HUES64 (cell line): ENCODE measurements around the gene STRAP.
"Not testable (repeated sequence)": the region's sequence is repeated elsewhere in the genome, so short reads cannot be mapped to it uniquely, and the experiment has no call there.

Source experiments
- H3K27ac ChIP-seq: 2 replicates; pipeline ENCODE4 v1.7.0; 2013; ENCODE audit warnings: low read depth, low read length, inconsistent platforms
- H3K27me3 ChIP-seq: 2 replicates; pipeline ENCODE4 v1.6.1; 2013; ENCODE audit warnings: mild to moderate bottlenecking, low read length; ENCODE audit not compliant: insufficient read depth
- H3K36me3 ChIP-seq: 2 replicates; pipeline ENCODE4 v1.6.1; 2013; ENCODE audit warnings: mild to moderate bottlenecking, low read length; ENCODE audit not compliant: insufficient read depth
- H3K4me1 ChIP-seq: 2 replicates; pipeline ENCODE4 v1.6.1; 2013; ENCODE audit warnings: mild to moderate bottlenecking, low read length, moderate library complexity; ENCODE audit not compliant: insufficient read depth
- H3K4me3 ChIP-seq: 2 replicates; pipeline ENCODE4 v1.5.1; 2013; ENCODE audit warnings: mild to moderate bottlenecking, low read length, moderate library complexity
- H3K9ac ChIP-seq: 2 replicates; pipeline ENCODE4 v1.6.1; 2013; ENCODE audit warnings: mild to moderate bottlenecking, low read depth, low read length
- H3K9me3 ChIP-seq: 2 replicates; pipeline ENCODE4 v1.6.1; 2013; ENCODE audit warnings: low read depth, low read length; ENCODE audit not compliant: insufficient read depth
- WGBS: fragments of 150-250, 120-280 bp; methylation state at CpG from one replicate; pipeline ENCODE4 v1.1.7; 2013; ENCODE audit warnings: missing lambda C conversion rate; 5-methylcytosine and 5-hydroxymethylcytosine counted together

Gene STRAP

DNA sequence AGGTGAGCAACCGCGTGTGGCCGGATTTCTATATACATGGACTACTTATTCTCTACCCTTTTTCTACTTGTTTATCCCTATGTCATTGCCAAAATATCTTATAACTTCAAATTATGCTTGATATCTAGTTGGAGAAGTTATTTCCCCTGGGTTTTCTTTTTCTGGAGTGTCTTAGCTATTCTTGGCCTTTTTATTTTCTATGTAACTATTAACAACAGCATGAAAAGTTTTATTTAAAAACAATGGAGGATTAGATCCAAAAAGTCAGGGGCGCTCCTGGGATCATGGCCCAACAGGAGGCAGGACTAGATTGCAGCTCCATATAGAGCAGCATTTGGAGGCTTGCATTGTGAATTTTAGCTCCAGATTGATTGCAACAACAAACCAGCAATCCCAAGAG is 8.6 kb upstream of the STRAP start:
- 96% methylated on average over 4 of the region's 4 CpGs for WGBS
- Histone ChIP-seq H3K36me3 (no peaks in the 10 kb centered on the region), H3K27ac (no peak overlapping the region), H3K4me1 (no peaks in the 10 kb centered on the region), H3K9me3 (no peaks in the 10 kb centered on the region), H3K27me3 (no peaks in the 10 kb centered on the region), H3K4me3 (no peak overlapping the region), H3K9ac (no peak overlapping the region)

DNA sequence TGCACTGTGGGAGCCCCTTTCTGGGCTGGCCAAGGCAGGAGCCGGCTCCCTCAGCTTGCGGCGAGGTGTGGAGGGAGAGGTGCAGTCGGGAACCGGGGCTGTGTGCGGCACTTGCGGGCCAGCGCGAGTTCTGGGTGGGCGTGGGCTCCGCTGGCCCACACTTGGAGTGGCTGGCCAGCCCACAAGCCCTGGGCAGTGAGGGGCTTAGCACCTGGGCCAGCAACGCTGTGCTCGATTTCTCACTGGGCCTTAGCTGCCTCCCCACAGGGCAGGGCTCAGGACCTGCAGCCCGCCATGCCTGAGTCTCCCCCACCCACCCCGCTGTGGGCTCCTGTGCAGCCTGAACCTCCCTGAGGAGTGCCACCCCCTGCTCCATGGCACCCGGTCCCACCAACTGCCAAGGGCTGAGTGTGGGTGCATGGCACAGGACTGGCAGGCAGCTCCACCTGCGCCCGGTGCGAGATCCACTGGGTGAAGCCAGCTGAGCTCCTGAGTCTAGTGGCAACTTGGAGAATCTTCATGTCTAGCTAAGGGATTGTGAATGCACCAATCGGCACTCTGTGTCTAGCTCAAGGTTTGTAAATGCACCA is 7.5 kb upstream of the STRAP start:
- H3K4me1 ChIP-seq, H3K4me3 ChIP-seq, H3K9me3 ChIP-seq, H3K27ac ChIP-seq, H3K27me3 ChIP-seq, H3K9ac ChIP-seq, H3K36me3 ChIP-seq: not testable (repeated sequence)
- 97% methylated on average over 20 of the region's 20 CpGs for WGBS

DNA sequence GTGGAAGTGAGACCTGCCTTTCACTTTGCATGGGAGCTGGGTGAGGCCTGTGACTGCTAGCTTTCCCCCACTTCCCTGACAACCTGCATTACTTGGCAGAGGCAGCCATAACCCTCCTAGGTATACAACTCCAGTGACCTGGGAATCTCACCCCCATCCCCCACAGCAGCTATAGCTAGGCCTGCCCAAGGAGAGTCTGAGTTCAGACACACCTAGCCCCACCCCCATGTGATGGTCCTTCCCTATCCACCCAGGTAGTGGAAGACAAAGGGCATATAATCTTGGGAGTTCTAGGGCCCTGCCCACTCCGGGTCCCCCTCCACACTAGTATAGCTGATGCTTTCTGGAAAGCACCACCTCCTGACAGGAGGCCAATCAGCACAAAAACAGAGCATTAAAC is 6.3 kb upstream of the STRAP start:
- H3K36me3 ChIP-seq, result no peaks in the 10 kb centered on the region
- 100% methylated on average over 1 of the region's 1 CpG for WGBS

GRCh38 chr12:15879413-15879812 is 2.8 kb upstream of the STRAP start:
- Histone ChIP-seq H3K4me1 (peaks cover 9% of the 10 kb centered on the region; the same call in 1 of the 2 replicates), H3K36me3 (peaks cover 7% of the 10 kb centered on the region; the same call in 1 of the 2 replicates), H3K9me3 (no peaks in the 10 kb centered on the region), H3K27me3 (no peaks in the 10 kb centered on the region), H3K4me3 (no peak overlapping the region), H3K9ac (no peak overlapping the region), H3K27ac (no peak overlapping the region)
- WGBS, result 96% methylated on average over 2 of the region's 3 CpGs

More for the DNA sequence above, 6.3 kb upstream of the STRAP start:
- Histone ChIP-seq H3K27ac (no peak overlapping the region), H3K27me3 (no peaks in the 10 kb centered on the region), H3K4me1 (no peaks in the 10 kb centered on the region), H3K9me3 (no peaks in the 10 kb centered on the region), H3K4me3 (no peak overlapping the region), H3K9ac (no peak overlapping the region)

GRCh38 chr12:15880721-15881120 is 1.5 kb upstream of the STRAP start:
- H3K27me3 ChIP-seq, result no peaks in the 10 kb centered on the region
- H3K36me3 ChIP-seq, result peaks cover 17% of the 10 kb centered on the region
- no peak overlapping the region for H3K9ac ChIP-seq
- WGBS, result 90% methylated on average over 3 of the region's 3 CpGs
- peaks cover 9% of the 10 kb centered on the region; the same call in 1 of the 2 replicates for H3K4me1 ChIP-seq
- H3K4me3 ChIP-seq, result no peak overlapping the region
- H3K27ac ChIP-seq, result no peak overlapping the region
- no peaks in the 10 kb centered on the region for H3K9me3 ChIP-seq

DNA sequence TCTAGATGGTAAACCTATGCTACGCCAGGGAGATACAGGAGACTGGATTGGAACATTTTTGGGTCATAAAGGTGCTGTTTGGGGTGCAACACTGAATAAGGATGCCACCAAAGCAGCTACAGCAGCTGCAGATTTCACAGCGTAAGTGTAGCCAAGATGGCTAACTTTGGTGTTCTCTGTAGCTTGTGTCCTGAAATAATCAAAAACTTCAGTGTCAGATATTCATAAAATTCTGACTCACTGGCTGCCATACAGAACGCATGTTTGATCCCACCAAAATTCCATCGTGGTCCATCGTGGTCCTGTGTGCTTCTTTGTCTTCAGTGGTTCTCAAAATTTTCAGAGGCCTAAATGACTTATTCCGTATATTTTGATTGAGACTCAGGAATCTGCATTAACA is 1.3 kb downstream of the STRAP start:
- WGBS, result 40% methylated on average over 6 of the region's 6 CpGs
- Histone ChIP-seq H3K4me3 (peak overlapping the region; percentile 95), H3K27ac (no peak overlapping the region), H3K9me3 (no peaks in the 10 kb centered on the region), H3K36me3 (peaks cover 46% of the 10 kb centered on the region), H3K27me3 (no peaks in the 10 kb centered on the region), H3K9ac (peak overlapping the region; percentile 95), H3K4me1 (peaks cover 9% of the 10 kb centered on the region; the same call in 1 of the 2 replicates)

GRCh38 chr12:15886372-15887042 is 4.3 kb downstream of the STRAP start:
- Histone ChIP-seq H3K9ac (no peak overlapping the region), H3K4me3 (no peak overlapping the region), H3K27me3 (no peaks in the 10 kb centered on the region), H3K4me1 (peaks cover 9% of the 10 kb centered on the region; the same call in 1 of the 2 replicates), H3K27ac (no peak overlapping the region), H3K36me3 (peaks cover 75% of the 10 kb centered on the region), H3K9me3 (no peaks in the 10 kb centered on the region)
- WGBS, result 96% methylated on average over 5 of the region's 7 CpGs

DNA sequence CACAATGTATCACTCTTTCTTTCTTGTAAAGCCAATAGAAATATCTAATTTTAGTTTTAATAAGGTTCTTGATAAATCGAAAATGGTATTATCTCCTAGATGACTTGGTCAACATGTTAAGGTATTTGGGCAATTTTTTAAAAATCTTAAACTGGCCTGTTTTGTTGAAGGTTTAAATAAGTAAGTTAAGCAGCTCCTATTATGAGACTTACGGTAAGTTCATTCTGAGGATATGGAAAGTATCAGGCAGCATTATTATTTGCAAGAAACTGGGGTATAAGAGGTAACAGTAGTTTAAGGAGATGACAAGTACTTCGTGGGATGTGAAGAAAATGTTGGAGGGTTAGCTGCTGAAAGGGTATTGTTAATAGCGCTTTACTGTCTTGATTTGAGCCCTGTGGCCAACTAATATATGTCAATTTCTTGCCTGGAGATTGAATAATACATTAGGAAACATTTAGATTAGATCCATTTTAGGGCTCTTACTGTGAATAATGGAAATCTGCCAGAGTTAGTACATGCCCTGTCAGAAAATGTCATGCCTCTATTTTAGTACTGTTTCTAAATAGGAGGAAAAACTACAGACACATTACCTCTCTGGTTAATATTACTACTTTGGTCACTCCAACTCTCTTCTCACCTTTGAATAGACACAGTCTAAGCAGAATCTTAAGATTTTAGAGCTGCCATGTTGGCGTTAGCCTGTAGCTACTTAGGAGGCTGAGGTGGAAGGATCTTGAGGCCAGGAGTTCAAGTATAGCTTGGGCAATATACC is 5.0 kb downstream of the STRAP start:
- Histone ChIP-seq H3K27ac (no peak overlapping the region), H3K9me3 (no peaks in the 10 kb centered on the region), H3K36me3 (peaks cover 82% of the 10 kb centered on the region), H3K4me3 (no peak overlapping the region), H3K27me3 (no peaks in the 10 kb centered on the region), H3K9ac (no peak overlapping the region), H3K4me1 (peaks cover 9% of the 10 kb centered on the region; the same call in 1 of the 2 replicates)
- 94% methylated on average over 5 of the region's 5 CpGs for WGBS

DNA sequence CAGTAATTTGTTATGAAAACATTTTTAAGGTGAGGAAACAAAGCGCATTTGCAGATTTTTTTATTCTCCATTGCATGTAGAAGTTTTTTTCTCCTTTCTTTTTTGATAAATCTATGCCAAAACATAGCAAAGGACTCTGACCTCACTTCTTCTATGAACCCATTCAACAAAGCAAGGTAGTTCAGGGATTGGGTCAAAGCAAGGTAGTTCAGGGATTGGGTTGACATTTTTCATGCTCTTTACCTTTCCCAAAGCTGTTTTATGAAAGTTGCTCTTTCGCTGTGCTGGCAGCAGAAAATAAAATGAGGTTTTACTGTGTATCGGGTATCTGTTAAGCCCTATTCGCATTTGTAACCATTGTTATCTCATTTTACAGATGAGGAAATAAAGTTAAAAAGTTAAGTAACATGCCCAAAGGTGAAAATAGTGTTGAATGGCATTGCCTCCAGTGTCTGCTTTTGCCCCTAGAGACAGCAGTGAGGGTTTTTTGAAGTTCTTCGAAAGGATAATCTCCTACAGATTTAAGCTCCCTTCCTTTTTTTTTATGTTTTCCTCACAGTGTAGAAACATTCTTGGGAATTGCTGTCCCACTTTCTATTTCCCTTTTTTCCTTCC is 10.6 kb downstream of the STRAP start:
- no peak overlapping the region for H3K9ac ChIP-seq
- no peak overlapping the region for H3K4me3 ChIP-seq
- no peaks in the 10 kb centered on the region for H3K4me1 ChIP-seq
- WGBS, result 90% methylated on average over 4 of the region's 5 CpGs
- H3K27ac ChIP-seq, result no peak overlapping the region
- no peaks in the 10 kb centered on the region for H3K9me3 ChIP-seq
- no peaks in the 10 kb centered on the region for H3K27me3 ChIP-seq
- peaks cover 98% of the 10 kb centered on the region for H3K36me3 ChIP-seq

GRCh38 chr12:15893260-15893659 is 11.1 kb downstream of the STRAP start:
- 90% methylated on average over 1 of the region's 3 CpGs for WGBS
- H3K4me1 ChIP-seq, result no peaks in the 10 kb centered on the region
- no peaks in the 10 kb centered on the region for H3K27me3 ChIP-seq
- H3K9ac ChIP-seq, result no peak overlapping the region
- H3K4me3 ChIP-seq, result no peak overlapping the region
- peaks cover 98% of the 10 kb centered on the region for H3K36me3 ChIP-seq
- no peaks in the 10 kb centered on the region for H3K9me3 ChIP-seq
- no peak overlapping the region for H3K27ac ChIP-seq

DNA sequence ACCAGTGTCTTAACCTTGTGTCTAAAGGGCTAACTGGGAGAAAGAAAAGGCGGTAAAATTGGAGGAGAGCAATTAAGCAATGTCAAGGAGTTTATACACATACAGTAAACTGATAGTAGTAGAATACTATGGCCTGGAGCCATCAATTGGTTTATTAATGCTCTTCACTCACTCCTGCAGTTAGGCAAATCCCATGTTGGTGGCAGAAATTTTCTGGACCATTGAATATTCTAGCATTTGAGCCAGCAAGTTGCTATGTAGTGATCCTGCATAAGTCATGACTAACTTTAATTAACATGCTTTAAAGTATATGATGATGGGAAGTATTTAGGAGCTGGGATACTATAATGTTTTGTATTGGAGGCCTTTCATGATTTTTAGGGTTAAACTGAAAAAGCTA is 14.7 kb downstream of the STRAP start:
- H3K4me1 ChIP-seq, result no peaks in the 10 kb centered on the region
- no peak overlapping the region for H3K4me3 ChIP-seq
- H3K9me3 ChIP-seq, result no peaks in the 10 kb centered on the region
- no peaks in the 10 kb centered on the region for H3K27me3 ChIP-seq
- peaks cover 99% of the 10 kb centered on the region for H3K36me3 ChIP-seq
- 100% methylated on average over 1 of the region's 1 CpG for WGBS
- no peak overlapping the region for H3K27ac ChIP-seq
- no peak overlapping the region for H3K9ac ChIP-seq
